Liver (tissue), 3 donors: ENCODE measurements around the gene KCNJ4.

Experiments used
- ATF3 ChIP-seq: IDR thresholded peaks from 2 replicates; pipeline ENCODE4 v1.6.1; 2016; ENCODE audit warnings: antibody characterized with exemption
- CTCF ChIP-seq: fragments of 150-350 bp; IDR thresholded peaks from 2 replicates; pipeline ENCODE4 v1.5.1; 2017; ENCODE audit warnings: improper control_type of control experiment, low read depth, low read length; ENCODE audit not compliant: missing input control
- JUND ChIP-seq, 2 donors: IDR thresholded peaks; 2 replicates each; pipeline ENCODE4 v1.6.1; 2016; ENCODE audit warnings: antibody characterized with exemption in 2 of 2
- RAD21 ChIP-seq, 2 donors: IDR thresholded peaks; 2 replicates each; pipeline ENCODE4 v1.6.1; 2016; ENCODE audit warnings: antibody characterized with exemption in 2 of 2, mild to moderate bottlenecking in 2 of 2
- SP1 ChIP-seq: IDR thresholded peaks from 2 replicates; pipeline ENCODE4 v1.6.1; 2018; ENCODE audit warnings: antibody characterized with exemption, mild to moderate bottlenecking
- TAF1 ChIP-seq: conservative IDR thresholded peaks from 2 replicates; pipeline ENCODE4 v1.6.1; 2016; ENCODE audit warnings: antibody characterized with exemption, mild to moderate bottlenecking
- TF ChIP-seq, protein P1 (sequence below): IDR thresholded peaks from 2 replicates; pipeline ENCODE4 v1.6.1; 2016; ENCODE audit warnings: antibody characterized with exemption
- TF ChIP-seq, protein P2 (sequence below): IDR thresholded peaks from 2 replicates; pipeline ENCODE4 v1.6.1; 2016; ENCODE audit warnings: antibody characterized with exemption, mild to moderate bottlenecking
- donor health status: healthy.
- donor health status: healthy.

DNA sequence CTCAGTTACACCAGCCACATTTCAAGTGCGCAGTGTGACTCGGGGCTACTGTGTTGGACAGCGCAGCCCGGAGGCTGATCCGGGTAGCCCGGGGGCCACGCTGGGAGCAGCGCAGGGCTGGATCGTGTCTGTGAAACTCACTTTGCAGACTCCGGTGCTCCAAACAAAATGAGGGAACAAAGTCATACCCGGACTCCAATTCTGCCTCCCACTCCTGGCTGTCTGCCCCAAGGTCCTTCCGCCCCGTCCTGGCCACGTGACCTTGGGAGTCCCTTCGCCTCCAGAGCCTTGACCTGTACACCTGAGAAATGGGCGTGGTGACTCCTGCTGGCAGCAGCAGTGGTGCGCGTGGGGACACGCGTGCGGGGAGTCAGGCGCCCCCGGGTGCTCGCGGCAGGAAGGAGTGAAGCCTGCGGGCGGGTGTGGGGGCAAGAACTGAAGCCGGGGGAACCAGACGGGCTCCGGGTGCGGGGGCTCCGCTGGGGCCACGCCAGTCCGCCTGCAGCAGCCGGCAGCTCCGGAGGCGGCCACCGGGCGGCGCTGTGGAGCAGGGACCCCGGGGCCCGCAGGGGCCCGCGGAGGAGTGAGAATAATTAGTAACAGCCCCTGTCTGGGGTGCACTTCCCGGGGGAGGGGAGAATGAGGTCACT lies 42.4 kb downstream of the KCNJ4 start:
- TF ChIP-seq ATF3, result no peak
- TF ChIP-seq CTCF, result peak; percentile 43
- TF ChIP-seq, protein P1, sequence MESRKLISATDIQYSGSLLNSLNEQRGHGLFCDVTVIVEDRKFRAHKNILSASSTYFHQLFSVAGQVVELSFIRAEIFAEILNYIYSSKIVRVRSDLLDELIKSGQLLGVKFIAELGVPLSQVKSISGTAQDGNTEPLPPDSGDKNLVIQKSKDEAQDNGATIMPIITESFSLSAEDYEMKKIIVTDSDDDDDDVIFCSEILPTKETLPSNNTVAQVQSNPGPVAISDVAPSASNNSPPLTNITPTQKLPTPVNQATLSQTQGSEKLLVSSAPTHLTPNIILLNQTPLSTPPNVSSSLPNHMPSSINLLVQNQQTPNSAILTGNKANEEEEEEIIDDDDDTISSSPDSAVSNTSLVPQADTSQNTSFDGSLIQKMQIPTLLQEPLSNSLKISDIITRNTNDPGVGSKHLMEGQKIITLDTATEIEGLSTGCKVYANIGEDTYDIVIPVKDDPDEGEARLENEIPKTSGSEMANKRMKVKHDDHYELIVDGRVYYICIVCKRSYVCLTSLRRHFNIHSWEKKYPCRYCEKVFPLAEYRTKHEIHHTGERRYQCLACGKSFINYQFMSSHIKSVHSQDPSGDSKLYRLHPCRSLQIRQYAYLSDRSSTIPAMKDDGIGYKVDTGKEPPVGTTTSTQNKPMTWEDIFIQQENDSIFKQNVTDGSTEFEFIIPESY, result no peak
- TF ChIP-seq JUND (IDR thresholded peaks at IDR 0.05), result no peak
- TF ChIP-seq SP1, result no peak
- TF ChIP-seq RAD21 (IDR thresholded peaks at IDR 0.05), result peak in 1 of 2 donors; percentile 47
- no peak for TF ChIP-seq TAF1
- TF ChIP-seq, protein P2, sequence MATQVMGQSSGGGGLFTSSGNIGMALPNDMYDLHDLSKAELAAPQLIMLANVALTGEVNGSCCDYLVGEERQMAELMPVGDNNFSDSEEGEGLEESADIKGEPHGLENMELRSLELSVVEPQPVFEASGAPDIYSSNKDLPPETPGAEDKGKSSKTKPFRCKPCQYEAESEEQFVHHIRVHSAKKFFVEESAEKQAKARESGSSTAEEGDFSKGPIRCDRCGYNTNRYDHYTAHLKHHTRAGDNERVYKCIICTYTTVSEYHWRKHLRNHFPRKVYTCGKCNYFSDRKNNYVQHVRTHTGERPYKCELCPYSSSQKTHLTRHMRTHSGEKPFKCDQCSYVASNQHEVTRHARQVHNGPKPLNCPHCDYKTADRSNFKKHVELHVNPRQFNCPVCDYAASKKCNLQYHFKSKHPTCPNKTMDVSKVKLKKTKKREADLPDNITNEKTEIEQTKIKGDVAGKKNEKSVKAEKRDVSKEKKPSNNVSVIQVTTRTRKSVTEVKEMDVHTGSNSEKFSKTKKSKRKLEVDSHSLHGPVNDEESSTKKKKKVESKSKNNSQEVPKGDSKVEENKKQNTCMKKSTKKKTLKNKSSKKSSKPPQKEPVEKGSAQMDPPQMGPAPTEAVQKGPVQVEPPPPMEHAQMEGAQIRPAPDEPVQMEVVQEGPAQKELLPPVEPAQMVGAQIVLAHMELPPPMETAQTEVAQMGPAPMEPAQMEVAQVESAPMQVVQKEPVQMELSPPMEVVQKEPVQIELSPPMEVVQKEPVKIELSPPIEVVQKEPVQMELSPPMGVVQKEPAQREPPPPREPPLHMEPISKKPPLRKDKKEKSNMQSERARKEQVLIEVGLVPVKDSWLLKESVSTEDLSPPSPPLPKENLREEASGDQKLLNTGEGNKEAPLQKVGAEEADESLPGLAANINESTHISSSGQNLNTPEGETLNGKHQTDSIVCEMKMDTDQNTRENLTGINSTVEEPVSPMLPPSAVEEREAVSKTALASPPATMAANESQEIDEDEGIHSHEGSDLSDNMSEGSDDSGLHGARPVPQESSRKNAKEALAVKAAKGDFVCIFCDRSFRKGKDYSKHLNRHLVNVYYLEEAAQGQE, result no peak
